ENCODE measurements around the gene LANCL2.
"Not testable (repeated sequence)": the region's sequence is repeated elsewhere in the genome, so short reads cannot be mapped to it uniquely, and the experiment has no call there.

Gene LANCL2, protein sequence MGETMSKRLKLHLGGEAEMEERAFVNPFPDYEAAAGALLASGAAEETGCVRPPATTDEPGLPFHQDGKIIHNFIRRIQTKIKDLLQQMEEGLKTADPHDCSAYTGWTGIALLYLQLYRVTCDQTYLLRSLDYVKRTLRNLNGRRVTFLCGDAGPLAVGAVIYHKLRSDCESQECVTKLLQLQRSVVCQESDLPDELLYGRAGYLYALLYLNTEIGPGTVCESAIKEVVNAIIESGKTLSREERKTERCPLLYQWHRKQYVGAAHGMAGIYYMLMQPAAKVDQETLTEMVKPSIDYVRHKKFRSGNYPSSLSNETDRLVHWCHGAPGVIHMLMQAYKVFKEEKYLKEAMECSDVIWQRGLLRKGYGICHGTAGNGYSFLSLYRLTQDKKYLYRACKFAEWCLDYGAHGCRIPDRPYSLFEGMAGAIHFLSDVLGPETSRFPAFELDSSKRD

GRCh38 chr7:55365205-55365674 lies at the start of gene LANCL2:
LANCL2 (plus strand) TSS chr7:55365337; CDS start chr7:55366026, 689 bp downstream.
- DNase-seq: peak; percentile 53 to 59

- DNase-seq: peak; percentile 64 to 88
Observed at GRCh38 chr7:55325371-55325792, 39.8 kb upstream of the LANCL2 start.

GRCh38 chr7:55326081-55326835 lies 38.9 kb upstream of the LANCL2 start:
- DNase-seq: peak in 1 of 2 experiments; percentile 78

DNA sequence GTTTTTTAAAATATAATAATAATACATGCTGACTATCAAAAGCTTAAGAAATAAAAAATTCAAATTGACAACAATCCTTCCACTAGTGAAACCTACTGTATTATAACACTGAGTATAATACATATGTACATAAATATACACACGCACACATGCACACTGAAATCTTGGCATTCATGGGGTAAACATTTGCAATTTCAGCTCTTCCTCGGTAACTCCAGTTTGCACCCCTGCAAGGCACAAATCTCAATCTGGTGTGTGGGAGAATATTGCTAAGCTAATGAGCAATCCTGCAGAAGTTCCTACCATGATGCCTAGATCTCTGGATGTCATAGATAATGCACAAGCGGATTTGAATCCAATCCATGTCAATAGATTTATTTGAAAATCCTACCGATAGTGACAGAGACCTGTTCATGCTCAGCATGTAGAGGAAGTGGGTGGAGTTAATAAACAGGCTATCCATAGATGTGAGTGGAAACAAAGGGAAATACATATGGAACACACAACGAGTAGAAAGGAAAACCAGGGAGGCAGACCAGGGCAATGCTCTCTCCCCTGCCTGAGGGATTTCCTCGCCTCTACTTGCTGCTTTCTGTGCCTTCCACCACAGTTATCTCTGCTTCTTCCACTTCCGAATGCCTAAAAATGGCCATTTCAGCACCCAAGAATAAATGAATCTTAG lies 38.1 kb upstream of the LANCL2 start:
- DNase-seq: no peak

DNA sequence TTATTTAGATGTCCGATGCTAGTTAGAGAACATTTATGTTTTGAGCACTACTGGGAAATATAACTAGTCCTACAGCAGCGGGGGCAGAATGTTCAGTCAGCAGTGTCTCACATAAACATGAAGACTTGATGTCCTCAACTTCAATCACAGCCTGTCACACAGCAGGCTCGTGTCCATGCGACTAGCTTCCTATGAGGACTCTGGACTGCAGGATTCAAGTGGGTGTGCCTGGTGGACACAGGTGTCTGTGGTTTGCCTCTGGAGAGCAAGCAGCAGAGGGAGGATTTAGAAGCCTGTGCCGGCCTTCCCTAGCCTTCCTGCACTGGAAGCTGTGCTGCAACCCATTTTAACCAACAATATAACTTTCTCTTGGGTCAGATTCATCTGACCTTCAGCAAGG lies 30.0 kb upstream of the LANCL2 start:
- no peak for DNase-seq

DNA sequence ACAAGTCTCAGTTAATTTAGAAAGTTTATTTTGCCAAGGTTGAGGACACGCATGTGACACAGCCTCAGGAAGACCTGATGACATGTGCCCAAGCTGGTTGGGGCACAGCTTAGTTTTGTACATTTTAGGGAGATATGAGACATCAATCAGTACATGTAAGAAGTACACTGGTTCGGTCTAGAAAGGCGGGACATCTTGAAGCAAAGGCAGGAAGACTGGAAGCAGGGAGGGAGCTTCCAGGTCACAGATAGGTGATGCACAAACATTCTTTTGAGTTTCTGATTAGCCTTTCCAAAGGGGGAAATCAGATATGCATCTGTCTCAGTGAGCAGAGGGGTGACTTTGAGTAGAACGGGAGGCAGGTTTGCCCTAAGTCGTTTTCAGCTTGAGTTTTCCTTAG lies 29.4 kb upstream of the LANCL2 start:
- DNase-seq: no peak

DNA sequence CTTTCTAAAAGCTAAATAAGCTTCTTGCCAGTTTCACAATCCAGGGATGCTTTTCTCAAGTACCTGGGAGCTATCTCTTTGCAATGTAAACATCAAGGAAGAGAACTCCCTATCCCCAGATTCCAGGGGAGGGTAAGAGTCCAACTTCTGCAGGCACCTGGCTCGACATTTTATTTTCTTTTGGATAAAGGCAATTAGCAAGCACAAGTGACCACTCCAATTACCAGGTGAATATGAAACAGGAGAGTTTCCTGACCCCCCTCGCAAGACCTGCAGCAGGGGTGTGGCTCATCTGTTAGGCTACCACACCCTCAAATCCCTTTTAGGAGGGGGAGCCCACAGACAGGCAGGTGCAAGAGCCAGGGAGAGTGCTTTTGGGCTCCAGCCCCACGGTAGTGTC lies 28.6 kb upstream of the LANCL2 start:
- no peak for DNase-seq

GRCh38 chr7:55339033-55340000 lies 25.8 kb upstream of the LANCL2 start:
- DNase-seq: peak; percentile 28 to 56

DNA sequence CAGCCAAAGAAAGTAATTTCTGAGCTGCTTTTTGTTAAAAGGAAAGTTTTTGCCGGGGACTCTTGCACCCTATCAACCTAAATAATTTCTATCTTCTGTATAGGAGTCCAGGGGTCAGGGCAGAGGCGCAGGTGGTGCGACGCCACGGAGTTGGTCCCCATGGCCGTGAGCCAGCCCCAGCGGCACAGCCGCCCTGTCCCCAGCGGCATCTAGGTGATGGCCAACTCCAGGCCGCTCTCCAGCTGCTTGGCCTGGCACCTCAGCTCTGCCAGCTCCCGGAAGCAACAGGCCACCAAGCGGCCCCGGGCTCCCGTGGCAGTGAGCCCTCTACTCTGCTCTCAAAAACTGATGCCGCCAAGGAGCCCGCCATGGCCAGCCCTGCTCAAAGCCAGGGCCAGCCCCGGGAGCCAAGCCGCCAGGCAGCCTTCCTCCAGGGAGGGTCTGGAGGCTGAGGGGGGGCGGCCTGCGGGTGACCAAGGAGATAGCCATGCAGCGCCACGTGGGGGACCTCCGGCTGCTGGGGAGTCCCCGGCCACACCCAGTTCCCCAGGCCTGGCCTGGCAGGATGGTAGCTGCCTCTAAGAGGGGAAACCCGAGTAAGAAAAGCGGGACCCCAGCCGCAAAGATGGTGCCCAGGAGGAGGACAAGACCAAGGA lies 22.8 kb upstream of the LANCL2 start:
- DNase-seq: no peak

DNA sequence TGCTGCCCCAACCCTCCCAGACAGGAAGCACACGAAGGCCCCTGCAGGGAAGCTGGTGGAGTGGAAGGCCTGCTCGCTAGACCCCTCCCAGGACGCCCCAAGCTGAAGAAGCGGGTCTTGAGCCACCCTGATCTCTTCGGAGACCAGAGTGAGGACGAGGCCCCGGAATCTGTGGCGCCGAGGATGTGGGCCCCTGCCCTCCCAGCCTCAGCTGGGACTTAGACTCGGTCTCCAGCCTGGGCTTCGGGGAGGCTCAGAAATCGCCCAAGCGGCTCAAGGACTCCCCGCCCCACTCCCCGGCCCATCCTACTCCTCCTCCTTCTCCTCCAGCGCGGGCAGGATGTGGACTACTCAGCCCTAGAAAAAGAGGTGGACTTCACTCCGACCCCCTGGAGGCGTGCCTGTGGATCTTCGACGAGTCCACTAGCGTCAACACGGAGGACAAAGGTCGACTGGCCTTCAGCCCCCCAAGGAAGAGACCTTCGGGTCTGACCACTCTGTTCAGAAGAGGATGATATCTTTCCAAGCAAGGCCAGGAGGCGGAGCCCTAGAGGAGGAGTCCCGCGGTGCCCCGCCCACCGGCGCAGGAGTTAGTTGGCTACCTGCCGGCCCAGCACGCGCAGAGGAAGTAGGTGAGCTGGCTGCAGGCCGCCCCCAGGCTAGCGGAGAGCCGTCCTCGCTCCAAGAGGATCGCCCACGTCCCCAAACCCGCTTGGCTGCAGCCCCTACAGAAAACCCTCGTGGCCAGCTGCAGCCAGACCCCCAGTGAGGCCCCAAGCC lies 21.9 kb upstream of the LANCL2 start:
- no peak for DNase-seq

DNA sequence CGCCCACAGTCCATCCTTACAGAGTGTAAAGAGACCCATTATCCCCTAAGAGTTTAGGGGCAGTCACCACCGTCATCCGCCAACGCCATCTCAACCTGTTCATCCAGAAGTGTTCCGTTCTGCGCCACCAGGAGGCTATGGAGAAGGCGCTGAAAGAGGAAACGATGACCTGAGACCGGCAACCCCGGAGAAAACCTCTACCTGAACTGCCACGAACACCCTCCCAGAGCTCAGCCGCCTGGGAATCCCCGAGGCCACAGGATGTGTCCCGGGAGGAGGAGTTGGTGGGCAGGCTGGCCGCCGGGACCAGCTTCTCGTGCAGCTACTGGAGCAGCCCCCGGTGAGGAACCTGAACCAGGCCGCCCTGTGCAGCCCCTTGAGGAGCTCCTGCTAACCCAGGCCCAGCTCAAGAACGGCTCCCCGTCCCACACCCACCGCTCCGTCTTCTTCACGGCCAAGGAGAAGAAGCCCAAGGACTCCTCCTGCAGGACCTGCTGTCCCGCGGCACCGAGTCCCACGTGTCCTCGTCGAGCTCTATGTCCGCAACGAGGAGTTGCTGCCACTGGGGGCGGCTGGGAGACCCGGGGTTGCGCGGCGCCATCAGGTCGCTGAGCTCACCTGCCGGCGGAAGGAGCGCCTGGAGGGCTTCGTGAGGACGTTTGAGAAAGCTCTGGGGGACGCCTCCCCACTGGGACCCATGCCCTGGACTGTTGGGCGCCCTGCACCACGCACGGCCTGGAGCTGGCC lies 21.1 kb upstream of the LANCL2 start:
- no peak for DNase-seq

DNA sequence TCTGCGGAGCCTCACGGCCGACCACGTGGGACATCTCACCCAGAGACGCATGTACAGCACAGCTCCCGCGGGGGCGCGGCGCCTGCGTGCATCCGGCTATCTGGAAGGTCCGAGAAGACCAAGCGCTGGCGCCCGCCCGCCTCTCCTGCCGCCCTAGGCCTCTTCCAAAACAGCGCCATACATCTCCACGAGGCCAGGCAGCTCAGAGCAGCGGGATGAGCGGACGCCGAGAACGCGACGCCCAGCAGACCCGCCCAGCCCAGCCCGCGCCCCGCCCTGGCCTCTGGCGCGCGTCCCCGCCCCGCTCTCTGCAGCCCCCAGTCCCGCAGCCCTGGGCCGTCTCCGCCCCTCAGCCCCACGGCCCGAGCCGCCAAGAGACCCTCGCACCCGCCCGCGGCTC lies 20.3 kb upstream of the LANCL2 start:
- DNase-seq: no peak

GRCh38 chr7:55345292-55345691 lies 19.8 kb upstream of the LANCL2 start:
- DNase-seq: no peak

DNA sequence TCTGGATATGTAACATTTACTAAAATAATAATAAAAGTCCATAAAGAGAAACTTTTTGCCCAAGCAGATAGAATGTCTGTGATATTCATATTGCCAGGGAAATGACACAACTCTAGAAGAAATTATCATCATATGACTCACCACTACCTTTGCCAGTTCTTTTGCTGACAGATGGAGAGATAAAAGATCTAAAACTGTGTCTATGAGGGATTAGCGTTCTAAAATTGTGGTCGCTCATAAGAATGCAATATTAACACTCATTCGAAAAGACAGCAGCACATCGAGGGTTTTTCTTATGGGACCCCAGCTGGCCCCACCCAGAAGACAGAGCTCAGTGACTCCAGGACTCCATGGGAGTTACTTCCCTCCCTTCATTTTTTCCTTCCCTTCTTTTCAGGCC lies 16.6 kb upstream of the LANCL2 start:
- peak in 1 of 2 experiments; percentile 23 for DNase-seq

- no peak for DNase-seq
Observed at GRCh38 chr7:55349121-55349520, 16.0 kb upstream of the LANCL2 start.

DNA sequence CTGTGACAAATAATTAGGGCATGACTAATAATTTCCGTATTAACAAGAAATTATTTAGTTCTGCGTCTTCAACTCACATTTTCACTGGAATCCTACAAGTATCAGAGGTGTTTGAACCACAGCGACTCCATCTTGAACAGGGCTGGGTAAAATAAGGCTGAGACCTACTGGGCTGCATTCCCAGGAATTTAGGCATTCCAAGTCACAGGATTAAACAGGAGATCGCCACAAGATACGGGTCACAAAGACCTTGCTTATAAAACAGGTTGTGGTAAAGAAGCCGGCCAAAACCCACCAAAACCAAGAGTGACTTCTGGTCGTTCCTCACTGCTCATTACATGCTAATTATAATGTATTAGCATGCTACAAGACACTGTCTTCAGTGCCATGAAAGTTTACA lies 14.9 kb upstream of the LANCL2 start:
- DNase-seq: no peak

DNA sequence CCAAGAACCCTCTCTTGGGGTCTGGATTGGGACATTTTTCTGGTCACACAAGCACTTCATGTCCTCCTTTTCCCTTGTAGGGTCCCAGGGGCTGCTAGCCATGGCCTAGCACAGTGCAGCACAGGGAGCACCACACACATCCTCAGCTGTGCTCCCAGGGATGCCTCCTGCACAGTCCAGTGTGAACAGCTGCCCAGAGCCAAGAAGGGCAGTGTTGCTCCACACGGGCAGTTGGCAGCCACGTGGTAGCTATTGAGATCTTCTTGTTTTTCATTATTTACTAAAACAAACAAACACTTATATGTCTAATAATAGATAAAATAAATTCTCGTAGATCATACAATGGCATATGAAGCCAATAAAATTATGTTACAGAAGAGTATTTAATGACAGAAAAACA lies 13.9 kb upstream of the LANCL2 start:
- DNase-seq: no peak

DNA sequence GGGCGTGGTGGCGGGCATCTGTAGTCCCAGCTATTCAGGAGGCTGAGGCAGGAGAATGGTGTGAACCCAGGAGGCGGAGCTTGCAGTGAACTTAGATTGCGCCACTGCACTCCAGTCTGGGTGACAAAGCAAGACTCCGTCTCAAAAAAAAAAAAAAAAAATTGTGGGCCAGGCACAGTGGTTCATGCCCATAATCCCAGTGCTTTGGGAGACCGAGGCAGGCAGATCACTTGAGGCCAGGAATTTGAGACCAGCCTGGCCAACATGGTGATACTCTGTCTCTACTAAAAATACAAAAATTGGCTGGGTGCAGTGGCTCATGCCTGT lies 12.2 kb upstream of the LANCL2 start:
- not testable (repeated sequence) for DNase-seq

DNA sequence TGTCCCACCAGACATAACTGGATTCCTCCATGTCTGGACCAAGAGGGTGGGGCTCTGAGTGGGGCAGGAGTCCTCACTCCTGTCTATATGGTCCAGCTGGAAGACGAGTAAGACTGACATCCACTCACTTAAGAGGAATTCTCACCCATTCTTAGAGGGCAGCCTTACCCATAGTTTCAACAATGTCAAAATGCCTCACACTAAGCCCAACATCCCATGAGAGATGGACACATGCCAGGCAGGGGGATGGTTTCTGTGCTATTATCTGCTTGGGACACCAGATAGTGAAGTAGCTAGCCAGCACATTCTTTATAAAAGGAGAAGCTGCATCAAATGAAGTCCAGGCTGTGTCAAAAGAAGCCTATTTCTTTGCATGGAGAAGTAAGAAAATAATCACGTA lies 4.7 kb upstream of the LANCL2 start:
- no peak for DNase-seq

GRCh38 chr7:55361560-55361959 lies 3.6 kb upstream of the LANCL2 start:
- no peak for DNase-seq
